IPS-NIHi7 (cell line): ENCODE results near the gene EGFLAM.
A peak's percentile ranks its signal among the peaks of the same experiment; 100 is the strongest.
"Not testable (repeated sequence)": the region's sequence is repeated elsewhere in the genome, so short reads cannot be mapped to it uniquely, and the experiment has no call there.

Source experiments
- DNase-seq: peaks from one replicate; pipeline ENCODE4 v3.0.0; 2012; ENCODE audit warnings: mixed read lengths; ENCODE audit errors: extremely low spot score

EGFLAM gene

DNA sequence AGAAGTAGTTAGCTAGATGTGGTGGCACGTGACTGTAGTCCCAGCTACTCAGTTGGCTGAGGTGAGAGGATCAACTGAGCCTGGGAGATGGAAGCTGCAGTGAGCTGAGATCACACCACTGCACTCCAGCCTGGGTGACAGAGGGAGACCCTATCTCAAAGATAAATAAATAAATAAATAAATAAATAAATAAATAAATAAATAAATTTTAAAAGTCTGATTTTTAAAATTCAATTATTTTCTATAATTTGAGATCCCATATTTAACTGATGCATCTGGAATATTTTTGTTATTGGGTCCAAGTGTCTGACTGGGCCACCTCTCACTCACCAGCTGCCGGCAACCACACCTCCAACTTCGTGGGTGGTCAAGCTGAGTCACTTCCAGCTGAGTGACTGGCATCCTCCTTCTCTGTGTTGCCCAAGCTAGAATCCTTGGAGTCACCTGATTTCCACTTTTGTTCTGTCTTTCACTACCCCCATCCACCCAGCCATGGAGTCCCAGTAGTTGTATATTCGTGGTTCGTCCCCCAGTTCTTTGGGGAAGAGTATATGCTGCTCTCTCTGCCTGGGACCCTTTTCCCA, 70.9 kb downstream of the EGFLAM start:
- DNase-seq: peak; percentile 44

DNA sequence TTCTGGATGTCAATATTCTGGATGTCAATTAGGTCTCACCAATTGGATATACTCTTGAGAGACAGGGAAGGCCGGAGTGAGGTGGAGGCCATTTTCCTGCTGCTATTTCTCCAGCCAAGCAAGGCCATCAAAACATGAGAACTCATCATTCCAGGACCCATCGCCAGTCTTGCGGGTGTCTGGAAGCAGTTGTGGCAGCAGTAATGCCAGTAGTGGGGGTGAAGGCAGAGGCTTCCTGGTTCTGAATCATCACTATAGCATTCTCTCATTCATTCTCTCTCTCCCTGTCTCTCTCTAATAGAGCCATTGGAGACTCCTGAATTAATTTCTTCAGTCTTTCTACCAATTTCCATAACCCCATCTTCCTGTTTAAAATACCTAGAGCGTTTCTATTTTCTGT, 71.8 kb downstream of the EGFLAM start:
- DNase-seq: no peak

DNA sequence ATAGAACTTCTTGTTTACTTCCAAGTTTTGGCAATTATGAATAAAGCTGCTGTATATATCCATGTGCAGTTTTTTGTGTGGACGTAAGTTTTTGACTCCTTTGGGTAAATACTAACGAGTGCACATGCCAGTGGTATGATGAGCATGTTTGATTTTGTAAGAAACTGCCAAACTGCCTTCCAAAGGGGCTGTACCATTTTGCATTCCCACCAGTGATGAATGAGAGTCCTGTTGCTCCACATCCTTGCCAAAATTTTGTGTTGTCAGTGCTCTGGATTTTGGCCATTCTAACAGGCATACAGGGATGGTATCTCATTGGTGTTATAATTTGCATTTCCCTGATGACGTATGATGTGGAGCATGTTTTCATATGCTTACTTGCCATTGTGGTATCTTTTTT, 73.5 kb downstream of the EGFLAM start:
- no peak for DNase-seq

DNA sequence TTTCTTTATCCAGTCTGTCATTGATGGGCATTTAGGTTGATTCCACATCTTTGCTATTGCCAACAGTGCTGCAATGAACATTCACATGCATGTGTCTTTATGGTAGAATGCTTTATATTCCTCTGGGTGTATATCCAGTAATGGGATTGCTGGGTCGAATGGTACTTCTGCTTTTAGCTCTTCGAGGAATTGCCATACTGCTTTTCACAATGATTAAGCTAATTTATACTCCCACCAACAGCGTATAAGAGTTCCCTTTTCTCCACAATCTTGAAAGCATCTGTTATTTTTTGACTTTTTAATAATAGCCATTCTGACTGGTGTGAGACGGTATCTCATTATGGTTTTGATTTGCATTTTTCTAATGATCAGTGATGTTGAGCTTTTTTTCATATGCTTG, 74.8 kb downstream of the EGFLAM start:
- DNase-seq: not testable (repeated sequence)

DNA sequence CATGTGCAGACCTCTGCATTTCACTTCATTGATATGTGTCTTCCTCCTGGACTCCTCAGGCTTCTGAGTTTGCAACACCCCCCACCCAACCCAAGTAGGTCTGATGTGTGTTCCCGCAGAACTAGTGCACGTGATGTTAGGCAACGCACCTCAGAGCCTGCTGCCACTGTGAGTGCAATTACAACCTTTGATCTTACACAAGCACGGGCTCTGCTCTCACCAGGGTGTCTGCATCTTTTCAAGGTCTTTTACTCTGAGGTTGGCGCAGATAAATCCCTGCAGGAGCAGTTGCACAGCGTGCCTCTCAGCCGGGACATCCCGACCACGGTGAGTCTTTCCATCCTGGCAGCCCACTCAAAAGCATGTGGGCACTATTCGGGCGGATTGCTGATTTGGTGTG, 80.1 kb downstream of the EGFLAM start:
- no peak for DNase-seq

DNA sequence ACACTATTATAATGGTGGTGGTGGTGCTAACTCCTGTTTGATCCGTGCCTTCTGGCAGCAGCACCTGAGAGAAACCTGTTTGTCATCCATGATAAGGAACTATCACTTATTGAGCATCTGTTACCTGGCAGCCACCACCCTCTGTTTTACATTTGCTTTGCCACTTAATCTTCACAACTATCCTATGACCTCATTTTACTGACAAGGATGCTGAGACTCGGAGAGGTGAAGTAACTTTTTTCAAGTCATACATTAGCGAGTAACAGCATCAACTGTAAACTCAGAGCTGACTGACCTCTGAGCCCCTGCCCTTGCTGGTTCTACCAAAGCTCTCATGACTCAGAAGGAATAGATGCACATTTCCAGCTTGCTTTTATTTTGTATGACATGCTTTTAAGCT, 81.1 kb downstream of the EGFLAM start:
- DNase-seq: no peak

DNA sequence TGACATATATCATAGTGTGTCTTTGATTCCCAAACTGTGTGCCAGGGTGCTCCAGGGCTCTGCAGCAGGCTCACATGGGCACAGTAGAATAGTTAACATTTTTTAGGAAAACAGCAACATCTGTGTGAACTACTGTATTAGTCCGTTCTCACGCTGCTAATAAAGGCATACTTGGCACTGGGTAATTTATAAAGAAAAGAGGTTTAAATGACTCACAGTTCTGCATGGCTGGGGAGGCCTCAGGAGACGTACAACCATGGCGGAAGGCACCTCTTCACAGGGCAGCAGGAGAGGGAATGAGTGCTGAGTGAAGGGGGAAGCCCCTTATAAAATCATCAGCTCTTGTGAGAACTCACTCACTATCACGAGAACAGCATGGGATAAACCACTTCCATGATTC, 82.7 kb downstream of the EGFLAM start:
- no peak for DNase-seq

DNA sequence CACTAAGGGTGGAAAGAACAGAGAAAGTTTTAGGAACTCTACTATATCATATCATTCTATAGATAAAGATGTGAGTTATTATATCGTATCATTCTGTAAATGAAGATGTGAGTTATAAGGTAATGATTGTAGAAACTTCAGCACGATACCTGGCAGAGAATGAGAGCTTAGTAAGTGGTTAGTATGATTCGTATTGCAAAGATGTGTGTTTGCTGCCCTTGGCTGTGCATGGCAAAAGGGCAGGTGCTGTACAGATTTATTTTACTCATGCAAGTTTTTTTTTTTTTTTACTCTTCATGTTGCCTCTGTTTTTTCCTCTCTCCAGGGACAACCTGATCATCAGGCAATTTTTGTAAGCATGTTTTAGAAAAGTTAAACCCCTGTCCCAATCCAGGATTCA, 83.3 kb downstream of the EGFLAM start:
- no peak for DNase-seq

DNA sequence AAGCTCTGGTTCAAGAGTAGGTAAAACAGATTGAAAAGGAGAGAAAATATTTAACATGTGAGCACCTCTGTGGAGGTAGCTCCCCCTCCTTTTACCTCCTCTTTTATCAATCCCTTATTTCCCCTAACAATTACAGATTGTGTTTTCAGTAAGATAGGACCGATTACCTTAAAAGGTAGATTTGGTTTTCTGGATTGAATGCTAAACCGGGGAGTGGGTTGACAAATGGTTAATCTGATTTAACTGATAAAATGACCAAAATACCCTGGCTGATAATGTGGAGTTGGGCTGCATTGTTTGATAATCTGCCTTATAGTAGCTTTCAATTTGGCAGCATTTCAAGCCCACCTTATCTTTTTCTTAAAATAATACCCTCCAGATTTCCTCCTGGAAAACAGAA, 83.9 kb downstream of the EGFLAM start:
- no peak for DNase-seq

DNA sequence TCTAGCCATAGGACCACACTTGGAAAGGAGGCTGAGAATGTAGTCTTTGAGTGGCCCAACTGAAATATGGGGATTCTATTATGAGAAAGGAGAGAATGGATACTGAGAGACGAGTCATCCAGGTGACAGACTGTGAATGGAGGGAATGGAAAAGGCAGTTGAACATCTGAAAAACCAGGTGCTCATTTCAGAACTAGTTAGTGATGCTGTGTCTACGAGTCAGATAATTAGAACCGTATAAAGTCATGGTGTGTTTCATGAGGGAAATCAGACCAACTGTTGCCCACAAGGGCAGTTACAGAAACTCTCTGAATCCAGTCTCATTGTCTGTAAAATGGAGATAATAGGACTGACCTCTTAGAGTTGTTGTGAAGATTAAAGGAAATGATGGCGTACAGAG, 86.5 kb downstream of the EGFLAM start:
- no peak for DNase-seq

DNA sequence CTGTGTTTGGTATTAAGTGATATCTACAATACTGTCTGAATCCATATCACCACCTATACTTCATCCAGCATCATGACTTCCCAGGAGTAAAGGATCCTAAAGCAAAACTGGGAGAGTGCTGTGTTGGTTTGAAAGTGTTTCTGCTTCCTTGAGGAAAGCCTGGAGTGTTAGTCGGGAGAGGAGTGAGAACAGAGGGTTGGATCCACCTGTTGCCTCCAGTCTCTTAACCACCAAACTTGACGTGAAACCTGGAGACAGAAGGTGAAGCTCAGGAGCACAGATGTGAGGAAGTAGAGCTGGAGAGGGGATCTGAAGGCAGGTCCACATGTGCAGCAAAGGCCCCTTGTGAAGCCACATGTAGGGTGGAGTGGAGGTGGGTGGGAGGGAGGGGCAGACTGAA, 88.2 kb downstream of the EGFLAM start:
- DNase-seq: no peak

DNA sequence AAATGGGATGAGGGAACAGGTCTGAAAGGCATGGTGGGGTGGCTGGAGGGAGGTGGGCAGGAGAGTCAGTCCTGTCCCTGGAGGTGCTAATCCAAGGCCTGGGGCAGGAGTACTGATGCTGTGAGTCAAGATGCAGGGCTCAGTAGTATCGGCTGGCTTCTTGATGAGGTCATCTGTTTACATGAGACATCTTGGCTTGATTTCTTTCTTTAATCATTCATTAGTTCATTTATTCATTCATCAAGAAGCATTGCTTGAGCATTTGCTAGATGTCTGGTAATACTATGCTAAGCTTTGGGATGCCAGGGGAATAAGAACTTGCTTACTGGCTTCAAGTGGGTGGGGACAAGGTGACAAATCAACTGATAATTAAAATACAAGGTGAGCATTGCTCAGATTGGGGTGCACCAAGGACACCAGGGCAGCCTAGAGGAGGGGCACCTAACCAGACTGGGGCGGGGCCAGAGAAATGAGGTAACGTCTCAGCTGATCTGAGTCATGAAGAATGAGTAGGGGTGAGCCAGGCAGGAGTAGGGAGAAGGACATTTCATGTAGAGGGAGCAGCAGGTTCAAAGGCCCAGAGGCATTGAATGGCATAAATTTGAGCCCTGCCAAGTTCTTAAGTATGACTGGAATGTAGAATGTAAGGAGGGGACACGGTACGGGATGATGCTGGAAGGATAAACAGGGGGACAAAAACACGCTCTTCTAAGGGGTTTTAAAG, 88.8 kb downstream of the EGFLAM start:
- DNase-seq: no peak

DNA sequence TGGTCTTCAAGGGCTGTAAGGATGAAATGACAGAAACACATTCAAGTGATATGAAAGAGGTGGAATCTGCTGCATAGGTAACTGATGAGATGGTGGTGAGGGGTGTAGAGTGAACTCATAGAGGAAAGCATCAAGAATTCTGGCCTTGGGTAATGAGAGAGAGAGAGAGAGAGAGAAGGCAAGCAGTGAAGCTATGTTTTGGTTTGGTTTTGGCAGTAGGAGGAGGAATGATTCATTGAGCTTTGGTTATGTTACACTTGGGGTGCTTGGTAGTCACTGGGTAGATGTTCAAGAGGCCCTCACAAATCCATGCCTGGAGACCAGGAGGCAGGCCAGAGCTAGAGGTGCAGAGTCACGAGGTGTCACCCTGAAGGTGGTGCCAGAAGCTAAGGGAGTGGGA, 89.5 kb downstream of the EGFLAM start:
- DNase-seq: no peak

DNA sequence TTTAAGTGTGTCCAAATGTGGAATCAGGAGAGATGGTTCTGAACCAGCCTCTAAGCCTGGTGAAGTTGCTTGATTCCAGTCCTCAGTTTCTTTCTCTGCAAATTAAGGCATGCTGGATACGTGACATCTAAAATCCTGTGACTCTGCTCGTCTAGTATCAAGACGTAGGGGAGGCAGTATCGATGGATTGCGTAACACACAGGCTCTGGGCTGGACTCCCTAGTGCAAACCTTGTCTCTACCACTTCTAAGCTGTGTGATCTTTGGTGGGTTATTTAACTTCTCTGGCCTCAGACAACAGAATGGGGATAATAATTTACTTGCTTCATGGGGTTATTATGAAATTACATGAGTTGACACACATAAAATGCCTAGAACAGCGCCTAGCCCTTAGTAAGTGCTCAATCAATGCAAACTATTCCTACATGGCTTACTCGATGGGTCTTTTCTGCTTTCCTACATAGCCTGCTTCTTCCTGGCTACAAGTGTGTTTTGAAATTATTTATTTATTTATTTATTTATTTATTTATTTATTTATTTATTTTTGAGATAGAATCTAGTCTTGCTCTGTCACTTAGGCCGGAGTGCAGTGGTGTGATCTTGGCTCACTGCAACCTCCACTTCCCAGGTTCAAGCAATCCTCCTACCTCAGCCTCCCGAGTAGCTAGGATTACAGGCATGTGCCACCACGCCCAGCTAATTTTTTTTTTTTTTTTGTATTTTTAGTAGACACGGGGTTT, 102.1 kb downstream of the EGFLAM start:
- no peak for DNase-seq

DNA sequence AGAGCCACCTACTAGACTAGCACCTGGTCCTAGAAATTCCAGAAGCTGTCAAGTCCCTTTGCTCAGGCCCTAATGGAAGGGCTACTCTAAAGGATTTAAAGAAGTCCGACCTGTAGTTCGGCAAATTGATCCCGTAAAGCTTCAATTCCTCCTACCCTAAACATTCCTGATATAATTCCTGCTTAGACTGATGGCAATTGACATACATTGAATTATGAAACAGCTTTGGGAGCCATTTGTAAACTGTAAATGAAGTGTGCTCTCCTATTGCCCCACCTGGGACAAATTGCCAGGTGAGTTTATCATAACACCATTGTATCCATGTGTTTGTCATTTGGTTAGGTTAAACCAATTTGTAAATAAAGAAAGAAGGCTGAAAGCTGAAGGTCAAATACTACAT, 104.4 kb downstream of the EGFLAM start:
- no peak for DNase-seq

DNA sequence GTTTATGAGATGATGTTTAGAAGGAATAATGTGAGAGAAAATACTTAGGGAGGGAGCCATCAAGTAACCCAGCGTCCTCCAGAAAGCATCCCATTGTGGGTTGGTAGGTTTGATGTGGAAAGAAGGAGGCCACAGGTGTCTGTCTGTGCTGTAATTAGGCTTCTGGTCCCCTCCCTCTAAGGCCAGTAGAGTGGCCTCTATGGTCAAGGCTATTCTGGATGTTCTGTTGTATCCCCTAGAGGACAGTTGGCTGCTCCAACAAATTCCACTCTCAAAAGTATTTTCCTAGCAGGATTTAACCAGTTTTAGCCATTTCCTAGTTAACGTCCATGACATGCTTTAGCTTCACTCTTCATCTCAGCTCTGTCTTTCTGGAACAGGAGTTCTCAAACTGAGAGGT, 106.5 kb downstream of the EGFLAM start:
- DNase-seq: no peak

DNA sequence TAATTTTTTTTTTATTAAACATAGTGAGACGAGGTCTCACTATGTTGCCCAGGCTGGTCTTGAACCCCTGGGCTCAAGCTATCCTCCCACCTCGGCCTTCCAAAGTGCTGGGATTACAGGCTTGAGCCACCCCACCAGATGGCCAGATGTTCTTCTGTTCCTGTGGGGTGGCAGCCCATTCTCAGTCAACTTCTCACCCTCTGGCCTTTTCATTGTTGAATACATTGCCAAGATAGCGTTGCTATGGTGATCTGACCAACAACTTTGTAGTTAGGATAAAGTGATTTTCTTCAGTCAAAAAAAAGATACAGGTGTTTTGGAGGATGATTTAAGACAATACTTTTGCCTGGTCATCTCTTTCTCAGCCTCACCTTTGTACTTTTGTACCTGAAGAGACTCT, 109.1 kb downstream of the EGFLAM start:
- no peak for DNase-seq

DNA sequence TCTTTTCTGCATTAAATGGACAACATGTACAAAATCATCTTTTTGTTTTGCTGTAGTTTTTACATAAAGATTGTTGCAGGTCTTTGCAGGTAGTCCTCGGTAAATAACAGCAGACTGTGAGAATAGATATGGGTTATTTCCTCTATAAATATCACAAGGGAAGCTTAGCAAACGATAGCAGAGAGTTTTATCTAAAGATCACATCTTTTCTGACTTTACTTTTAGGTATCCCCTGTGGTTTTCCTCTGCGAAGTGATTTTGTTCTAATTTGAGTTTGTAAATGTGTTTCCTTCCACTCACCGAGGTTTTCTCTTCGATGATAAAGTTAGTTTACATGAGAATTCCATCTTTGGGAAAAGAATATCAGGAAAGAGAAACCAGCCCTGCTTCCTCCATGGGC, 109.6 kb downstream of the EGFLAM start:
- no peak for DNase-seq

DNA sequence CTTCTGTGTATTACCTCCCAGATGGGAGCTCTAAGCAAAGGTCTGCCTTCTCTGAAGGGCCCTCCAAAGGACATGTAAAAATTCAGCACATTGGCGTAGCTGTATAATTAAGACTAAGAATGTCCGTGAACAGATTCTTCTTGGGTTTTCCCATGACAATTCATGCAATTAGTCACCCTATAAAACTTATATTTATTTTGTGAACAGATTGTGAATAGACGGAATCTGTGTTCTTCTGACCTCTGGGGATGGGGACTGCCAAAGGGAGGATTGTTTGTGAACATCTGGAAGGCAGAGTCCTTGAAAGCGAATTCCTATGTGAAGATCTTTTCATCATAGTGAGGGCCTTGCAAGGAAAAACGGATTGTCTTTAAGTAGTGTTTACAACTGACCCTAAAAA, 111.3 kb downstream of the EGFLAM start:
- DNase-seq: no peak

DNA sequence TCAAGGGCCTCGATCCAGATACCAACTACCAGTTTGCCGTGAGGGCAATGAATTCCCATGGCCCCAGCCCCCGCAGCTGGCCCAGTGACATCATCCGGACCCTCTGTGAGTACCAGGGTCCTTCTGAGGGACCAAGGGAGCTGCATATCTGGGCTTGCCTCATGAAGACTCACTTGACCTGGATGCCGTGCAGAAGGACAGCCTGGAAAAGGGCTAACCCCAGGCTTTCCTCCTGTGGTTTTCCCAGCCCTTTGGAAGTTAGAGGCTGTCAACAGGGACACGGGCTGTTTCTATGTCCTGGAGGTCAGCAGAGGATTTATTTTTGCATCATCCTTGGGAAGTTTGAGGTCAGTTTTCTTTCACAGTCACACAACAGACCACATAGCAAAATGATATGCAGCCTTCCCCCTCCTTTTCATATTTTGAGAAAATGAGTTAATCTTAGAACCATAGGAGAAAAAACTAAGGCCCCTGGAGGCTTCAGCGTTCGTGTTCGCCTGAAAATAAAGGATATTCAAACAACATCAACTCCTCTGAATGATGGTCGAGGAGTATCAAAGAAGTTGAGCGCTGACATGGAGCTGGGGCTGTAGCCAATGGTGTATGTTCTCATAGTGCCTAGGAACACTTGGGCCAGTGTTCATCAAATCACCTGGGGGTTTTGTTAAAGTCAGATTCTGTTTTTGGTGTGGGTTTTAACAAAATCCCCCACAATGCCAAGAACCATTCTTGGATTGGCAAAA, 112.2 kb downstream of the EGFLAM start:
- DNase-seq: no peak

DNA sequence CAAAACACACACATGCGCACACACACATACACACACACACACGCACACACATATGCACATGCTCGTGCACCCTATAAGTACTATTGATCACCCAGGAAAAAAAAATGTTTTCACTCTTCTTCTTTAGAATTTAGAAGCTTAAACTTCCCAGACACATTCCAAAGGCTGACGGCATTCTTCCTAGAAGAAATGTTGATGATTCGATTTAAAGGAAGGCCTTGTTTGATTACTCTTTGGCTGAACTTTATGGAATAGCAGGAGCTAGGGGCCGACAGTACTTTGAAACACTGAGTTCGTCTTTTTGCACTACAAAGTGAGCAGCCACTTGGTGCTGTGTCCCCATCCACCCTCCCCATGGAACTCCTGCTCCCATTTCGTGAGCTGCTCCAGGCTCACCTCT, 113.2 kb downstream of the EGFLAM start:
- no peak for DNase-seq

DNA sequence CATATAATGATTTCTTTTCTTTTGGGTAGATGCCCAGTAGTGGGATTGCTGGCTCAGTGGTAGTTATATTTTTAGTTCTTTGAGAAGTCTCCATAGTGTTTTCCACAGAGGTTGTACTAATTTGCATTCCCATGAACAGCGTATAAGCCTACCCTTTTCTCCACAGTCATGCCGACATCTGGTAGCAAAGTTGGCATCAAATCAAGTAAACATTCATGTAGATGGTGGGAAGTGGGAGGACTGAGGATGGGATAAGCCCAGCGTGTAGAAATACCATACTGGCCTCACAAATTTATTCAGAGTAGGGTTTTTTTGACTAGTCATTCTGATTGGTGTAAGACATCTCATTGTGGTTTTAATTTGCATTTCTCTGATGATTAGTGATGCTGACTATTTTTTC, 115.4 kb downstream of the EGFLAM start:
- DNase-seq: no peak

DNA sequence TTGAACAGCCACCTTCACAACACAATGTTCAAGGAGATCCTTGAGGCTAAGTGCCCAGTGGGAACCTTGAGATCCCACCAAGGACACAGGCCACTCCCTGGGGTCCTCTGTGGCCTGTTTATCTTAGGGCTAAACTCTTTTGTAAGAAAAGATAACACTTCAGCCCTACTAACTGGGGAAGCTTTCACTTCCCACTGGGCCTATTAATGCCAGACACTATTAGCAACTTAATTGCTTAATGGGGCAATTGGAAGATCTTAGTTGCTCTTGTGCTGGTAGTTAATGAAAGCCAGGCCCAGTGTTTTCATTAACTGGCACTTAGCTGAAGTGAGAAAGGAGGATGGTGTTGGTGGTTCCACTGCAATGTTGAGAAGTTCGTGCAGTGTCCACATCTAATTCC, 117.1 kb downstream of the EGFLAM start:
- no peak for DNase-seq
